Common myeloid progenitor, CD34-positive (primary cell): Measurements from ENCODE around the gene EIF2A. TPM values are rescaled to one million over a fixed set of nuclear protein-coding genes. Genes with fewer than 3 reads are reported as not detected.
"Not testable (repeated sequence)": the region's sequence is repeated elsewhere in the genome, so short reads cannot be mapped to it uniquely, and the experiment has no call there.

ENCODE experiments used
- CTCF ChIA-PET: fragments of 350-600 bp; sonication (Branson Sonifier 250); formaldehyde crosslinking; loops from one replicate; lab custom pipeline; 2021; ENCODE audit warnings: antibody characterized with exemption; lab: Charles Lee
- POLR2A ChIA-PET: fragments of 350-600 bp; sonication (Branson Sonifier 250); formaldehyde crosslinking; loops from one replicate; lab custom pipeline; 2021; ENCODE audit warnings: antibody characterized with exemption; lab: Charles Lee
- DNase-seq, 3 donors: peaks; one replicate each; pipeline versions ENCODE4 v3.0.0 to v3.0.0-alpha.2; 2013
- H3K27ac ChIP-seq, 2 experiments: 1 replicate in 1 of 2; 2 replicates in 1 of 2; pipeline ENCODE4 v1.7.0; 2013; ENCODE audit warnings: inconsistent platforms in 2 of 2, low read length in 2 of 2, mild to moderate bottlenecking in 2 of 2, low read depth in 1 of 2, moderate library complexity in 1 of 2; ENCODE audit not compliant: severe bottlenecking in 2 of 2, insufficient read depth in 1 of 2, poor library complexity in 1 of 2
- H3K27me3 ChIP-seq, 5 experiments: replicated peaks in 2 of 5; 1 replicate in 3 of 5; 2 replicates in 2 of 5; pipeline versions ENCODE4 v1.6.1 to v1.7.0; 2013; ENCODE audit warnings: low read length in 4 of 5, mild to moderate bottlenecking in 2 of 5, moderate library complexity in 2 of 5, inconsistent platforms in 1 of 5; ENCODE audit not compliant: insufficient read depth in 5 of 5, control insufficient read depth in 4 of 5
- H3K36me3 ChIP-seq, 4 experiments: 1 replicate in 2 of 4; 2 replicates in 2 of 4; pipeline versions ENCODE4 v1.6.1 to v1.7.0; 2013; ENCODE audit warnings: low read length in 3 of 4, control low read depth in 1 of 4, mild to moderate bottlenecking in 1 of 4; ENCODE audit not compliant: control insufficient read depth in 4 of 4, insufficient read depth in 4 of 4
- H3K4me1 ChIP-seq, 4 experiments: 1 replicate in 3 of 4; 2 replicates in 1 of 4; pipeline versions ENCODE4 v1.6.1 to v1.7.1; 2013; ENCODE audit warnings: low read length in 3 of 4, mild to moderate bottlenecking in 3 of 4, control low read depth in 1 of 4, inconsistent platforms in 1 of 4, moderate library complexity in 1 of 4; ENCODE audit not compliant: control insufficient read depth in 4 of 4, insufficient read depth in 4 of 4; ENCODE audit errors: control extremely low read depth in 1 of 4
- H3K4me3 ChIP-seq, 7 experiments: 1 replicate in 4 of 7; 2 replicates in 3 of 7; pipeline versions ENCODE4 v1.5.1 to v1.7.0; 2013; ENCODE audit warnings: mild to moderate bottlenecking in 7 of 7, low read length in 6 of 7, moderate library complexity in 6 of 7, inconsistent platforms in 2 of 7, low read depth in 2 of 7, control low read depth in 1 of 7; ENCODE audit not compliant: insufficient read depth in 4 of 7, control insufficient read depth in 1 of 7; ENCODE audit errors: extremely low read depth in 1 of 7
- H3K9me3 ChIP-seq, 5 experiments: 1 replicate in 4 of 5; 2 replicates in 1 of 5; pipeline versions ENCODE4 v1.6.1 to v1.7.1; 2013; ENCODE audit warnings: low read length in 4 of 5, mild to moderate bottlenecking in 2 of 5, inconsistent platforms in 1 of 5, low read depth in 1 of 5, moderate library complexity in 1 of 5; ENCODE audit not compliant: control insufficient read depth in 4 of 5, insufficient read depth in 2 of 5; ENCODE audit errors: control extremely low read depth in 1 of 5
- WGBS: methylation state at CpG from one replicate; pipeline ENCODE4 v1.1.5; 2013; ENCODE audit not compliant: insufficient coverage; 5-methylcytosine and 5-hydroxymethylcytosine counted together
- polyA plus RNA-seq: library from polyadenylated mRNA; unstranded; fragments of 120-200 nt; gene quantifications from one replicate; pipeline ENCODE4 v1.2.1, GENCODE V29; 2013

EIF2A gene
- 205 TPM for polyA plus RNA-seq

- Histone ChIP-seq H3K9me3 (no peaks in the 10 kb centered on the region), H3K27me3 (no peaks in the 10 kb centered on the region), H3K36me3 (peaks cover 6 to 37% (median 12%) of the 10 kb centered on the region in 4 experiments), H3K27ac (peak within 1 kb of the TSS; percentile 99), H3K4me1 (peaks cover 11 to 32% (median 24%) of the 10 kb centered on the region in 4 experiments), H3K4me3 (peak within 1 kb of the TSS; percentile 91 to 100 (median 96))
- ChIA-PET POLR2A (interaction anchor here (0.6 to 1.4 kb wide), 9 partner anchors 15 to 537 kb away, joined by 3 to 4 read pairs (median 3); partner anchors contain the start of genes SELENOT, SIAH2 and TSC22D2), CTCF (interaction anchor here (0.7 to 0.8 kb wide), 2 partner anchors 30 to 56 kb away, joined by 3 read pairs; no protein-coding TSS in a partner anchor)
- WGBS, result under 1% methylated on average over 81 of the region's 86 CpGs
- DNase-seq, result peak; percentile 99 to 100 (median 100)
Observed at GRCh38 chr3:150546226-150547044, at the start of gene EIF2A, which contains the start of gene SERP1. TSS of gene EIF2A (plus strand) at chr3:150546787. CDS start at chr3:150546803, 16 bp downstream. TSS of gene SERP1 (minus strand) at chr3:150546496. CDS start at chr3:150546135, 361 bp downstream.

DNA sequence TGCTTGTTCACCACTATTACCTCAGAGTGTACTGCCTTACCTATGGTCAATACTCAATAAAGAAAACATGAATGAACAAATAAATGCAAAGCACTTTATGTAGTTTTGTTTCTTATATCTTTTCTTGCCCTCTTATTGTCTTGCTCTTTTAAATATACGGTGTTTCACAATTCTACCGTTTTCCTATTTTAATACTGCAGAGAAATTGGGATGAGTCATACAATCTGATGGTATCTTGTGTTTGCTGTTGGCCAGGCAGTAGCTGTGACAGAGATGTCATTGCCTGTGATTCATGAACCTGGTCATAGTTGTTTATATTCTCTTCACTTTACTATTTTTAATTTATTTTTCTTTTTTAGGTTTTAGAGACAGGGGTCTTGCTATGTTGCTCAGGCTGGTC, 48.6 kb upstream of the EIF2A start:
- ChIA-PET POLR2A (no interaction called here), CTCF (interaction anchor here (0.6 to 6.3 kb wide), 2 partner anchors 270 to 779 kb away, joined by 3 to 51 read pairs; no protein-coding TSS in a partner anchor)
- no peaks in the 10 kb centered on the region for H3K27me3 ChIP-seq
- peaks cover 0 to 9% (median 5%) of the 10 kb centered on the region in 5 experiments for H3K9me3 ChIP-seq
- no peaks in the 10 kb centered on the region for H3K36me3 ChIP-seq
- H3K4me3 ChIP-seq, result no peak overlapping the region
- DNase-seq, result peak in 2 of 3 donors; percentile 54 to 66
- H3K4me1 ChIP-seq, result no peaks in the 10 kb centered on the region
- no peak overlapping the region for H3K27ac ChIP-seq
- no CpG with 5 or more reads among the region's 2 CpGs for WGBS

DNA sequence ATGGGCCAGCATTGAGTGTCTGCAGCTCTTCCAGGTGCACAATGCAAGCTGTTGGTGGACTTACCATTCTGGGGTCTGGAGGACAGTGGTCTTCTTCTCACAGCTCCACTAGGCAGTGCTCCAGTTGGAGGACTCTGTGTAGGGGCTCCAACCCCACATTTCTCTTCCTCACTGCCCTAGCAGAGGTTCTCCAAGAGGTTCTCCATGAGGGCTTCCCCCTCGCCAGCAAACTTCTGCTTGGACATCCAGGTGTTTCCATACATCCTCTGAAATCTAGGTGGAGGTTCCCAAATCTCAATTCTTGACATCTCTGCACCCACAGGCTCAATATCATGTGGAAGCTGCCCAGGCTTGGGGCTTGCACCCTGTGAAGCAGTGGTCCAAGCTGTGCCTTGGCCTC, 45.6 kb upstream of the EIF2A start:
- H3K4me3 ChIP-seq, H3K4me1 ChIP-seq, H3K36me3 ChIP-seq, H3K27me3 ChIP-seq, H3K9me3 ChIP-seq, H3K27ac ChIP-seq, DNase-seq: not testable (repeated sequence)
- CTCF ChIA-PET, result interaction anchor here (0.6 kb wide), 1 partner anchor 517 kb away, joined by 3 read pairs; no protein-coding TSS in a partner anchor
- POLR2A ChIA-PET, result interaction anchor here (0.6 kb wide), 1 partner anchor 1209 kb away, joined by 3 read pairs; no protein-coding TSS in a partner anchor
- WGBS, result 100% methylated on average over 1 of the region's 1 CpG

- Histone ChIP-seq H3K27ac (no peak overlapping the region), H3K36me3 (no peaks in the 10 kb centered on the region), H3K27me3 (no peaks in the 10 kb centered on the region), H3K4me1 (no peaks in the 10 kb centered on the region), H3K4me3 (no peak overlapping the region), H3K9me3 (peaks cover 0 to 9% (median 5%) of the 10 kb centered on the region in 5 experiments)
- ChIA-PET CTCF (interaction anchor here (0.8 to 1.2 kb wide), 6 partner anchors 8 to 283 kb away, joined by 3 to 5 read pairs (median 3); no protein-coding TSS in a partner anchor), POLR2A (no interaction called here)
- DNase-seq, result no peak
- 100% methylated on average over 5 of the region's 5 CpGs for WGBS
Observed at GRCh38 chr3:150503402-150504099, 43.0 kb upstream of the EIF2A start.

DNA sequence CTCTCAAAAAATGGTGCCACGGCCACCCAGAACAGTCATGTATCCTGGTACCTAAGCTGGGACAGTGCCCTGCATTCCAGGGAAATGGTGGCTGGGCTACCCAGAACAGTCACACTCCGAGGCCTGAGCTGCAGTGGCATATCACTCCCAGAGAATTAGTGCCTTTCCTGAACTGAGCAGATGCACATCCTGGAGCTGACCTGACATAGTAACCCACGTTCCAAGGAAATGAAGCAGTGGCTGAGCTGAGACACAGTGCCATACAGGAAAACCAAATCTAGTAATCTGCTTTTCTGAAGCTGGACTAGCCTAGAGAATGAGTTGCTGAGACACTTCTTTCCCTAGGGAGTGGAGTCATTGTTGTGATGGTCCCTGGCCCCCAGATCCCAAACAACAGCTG, 42.1 kb upstream of the EIF2A start:
- H3K9me3 ChIP-seq, result peaks cover 0 to 9% (median 5%) of the 10 kb centered on the region in 5 experiments
- ChIA-PET CTCF (interaction anchor here (0.6 to 1.6 kb wide), 4 partner anchors 9 to 236 kb away, joined by 3 to 4 read pairs (median 3); no protein-coding TSS in a partner anchor), POLR2A (no interaction called here)
- no peak overlapping the region for H3K4me3 ChIP-seq
- H3K27ac ChIP-seq, result no peak overlapping the region
- H3K4me1 ChIP-seq, result no peaks in the 10 kb centered on the region
- H3K27me3 ChIP-seq, result no peaks in the 10 kb centered on the region
- H3K36me3 ChIP-seq, result no peaks in the 10 kb centered on the region
- 94% methylated on average over 3 of the region's 3 CpGs for WGBS
- DNase-seq, result no peak

DNA sequence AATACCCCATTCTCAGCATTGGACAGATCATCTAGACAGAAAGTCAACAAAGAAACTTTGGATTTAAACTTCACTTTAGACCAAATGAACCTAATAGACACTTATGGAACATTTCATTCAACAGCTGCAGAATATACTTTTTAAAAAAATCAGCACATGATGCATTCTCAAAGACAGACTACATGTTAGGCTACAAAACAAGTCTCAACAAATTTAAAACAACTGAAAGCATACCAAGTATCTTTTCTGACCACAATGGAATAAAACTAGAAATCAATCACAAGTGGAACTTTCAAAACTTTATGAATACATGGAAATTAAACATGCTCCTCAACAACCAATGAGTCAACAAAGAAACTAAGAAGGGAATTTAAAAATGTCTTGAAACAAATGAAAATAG, 38.2 kb upstream of the EIF2A start:
- Histone ChIP-seq H3K4me3 (no peak overlapping the region), H3K36me3 (no peaks in the 10 kb centered on the region), H3K9me3 (peaks cover 0 to 2% (median 0%) of the 10 kb centered on the region in 5 experiments), H3K27me3 (no peaks in the 10 kb centered on the region), H3K4me1 (no peaks in the 10 kb centered on the region), H3K27ac (no peak overlapping the region)
- ChIA-PET CTCF (no interaction called here), POLR2A (interaction anchor here (0.6 kb wide), 1 partner anchor 23 kb away, joined by 3 read pairs; no protein-coding TSS in a partner anchor)
- no peak for DNase-seq
